CD14-positive monocyte (primary cell): ENCODE measurements around the gene BBS5. TPM values are rescaled to one million over a fixed set of nuclear protein-coding genes. Genes with fewer than 3 reads are reported as not detected.
"Not testable (repeated sequence)": the region's sequence is repeated elsewhere in the genome, so short reads cannot be mapped to it uniquely, and the experiment has no call there.

Experiments
- DNase-seq, 3 donors: peaks; one replicate each; pipeline ENCODE4 v3.0.0-alpha.2; 2011 to 2022
- H2AFZ ChIP-seq: 2 replicates; pipeline ENCODE4 v1.6.0; 2012; ENCODE audit warnings: mild to moderate bottlenecking, low read depth, low read length, inconsistent platforms; ENCODE audit not compliant: insufficient read depth, poor library complexity, severe bottlenecking
- H3K27ac ChIP-seq, 2 donors: 1 replicate in 1 of 2; 2 replicates in 1 of 2; pipeline ENCODE4 v1.5.1; 2012 to 2013; ENCODE audit warnings: low read length in 2 of 2, control low read depth in 1 of 2, inconsistent platforms in 1 of 2, low read depth in 1 of 2, mild to moderate bottlenecking in 1 of 2
- H3K27me3 ChIP-seq, 2 donors: one replicate each; pipeline versions ENCODE4 v1.6.0 to v1.6.1; 2011 to 2013; ENCODE audit warnings: low read length in 2 of 2; ENCODE audit not compliant: control insufficient read depth in 2 of 2, insufficient read depth in 2 of 2
- H3K36me3 ChIP-seq, 2 donors: replicated peaks in 1 of 2; 1 replicate in 1 of 2; 2 replicates in 1 of 2; pipeline versions ENCODE4 v1.5.1 to v1.6.1; 2012 to 2013; ENCODE audit warnings: low read length in 2 of 2, control low read depth in 1 of 2, inconsistent platforms in 1 of 2, mild to moderate bottlenecking in 1 of 2; ENCODE audit not compliant: insufficient read depth in 2 of 2, control insufficient read depth in 1 of 2
- H3K4me1 ChIP-seq, 2 donors: 1 replicate in 1 of 2; 2 replicates in 1 of 2; pipeline versions ENCODE4 v1.5.1 to v1.6.1; 2012 to 2013; ENCODE audit warnings: low read length in 2 of 2, control low read depth in 1 of 2, inconsistent platforms in 1 of 2, mild to moderate bottlenecking in 1 of 2, moderate library complexity in 1 of 2; ENCODE audit not compliant: insufficient read depth in 2 of 2, control insufficient read depth in 1 of 2
- H3K4me2 ChIP-seq: replicated peaks from 2 replicates; pipeline ENCODE3; 2012; ENCODE audit warnings: low read length, moderate library complexity, mild to moderate bottlenecking; ENCODE audit not compliant: poor library complexity, severe bottlenecking; ENCODE audit errors: extremely low read depth
- H3K4me3 ChIP-seq, 3 experiments: fragments of 200-600 bp in 1 of 3; sonication (generic) in 1 of 3; replicated peaks in 1 of 3; 1 replicate in 2 of 3; 2 replicates in 1 of 3; pipeline ENCODE4 v1.5.1; 2011 to 2013; ENCODE audit warnings: low read length in 3 of 3, mild to moderate bottlenecking in 3 of 3, control low read depth in 2 of 3, low read depth in 2 of 3, inconsistent platforms in 1 of 3, moderate library complexity in 1 of 3
- H3K79me2 ChIP-seq: 2 replicates; pipeline ENCODE4 v1.6.0; 2012; ENCODE audit warnings: mild to moderate bottlenecking, control low read depth, inconsistent platforms, low read length, moderate library complexity; ENCODE audit not compliant: insufficient read depth
- H3K9ac ChIP-seq: 2 replicates; pipeline ENCODE4 v1.6.0; 2017; ENCODE audit warnings: low read length, mild to moderate bottlenecking; ENCODE audit not compliant: insufficient read depth, poor library complexity, severe bottlenecking
- H3K9me3 ChIP-seq, 2 donors: replicated peaks in 1 of 2; 1 replicate in 1 of 2; 2 replicates in 1 of 2; pipeline versions ENCODE4 v1.5.1 to v1.6.1; 2012 to 2013; ENCODE audit warnings: low read length in 2 of 2, control low read depth in 1 of 2; ENCODE audit not compliant: control insufficient read depth in 1 of 2, insufficient read depth in 1 of 2
- H4K20me1 ChIP-seq: 2 replicates; pipeline ENCODE4 v1.6.0; 2012; ENCODE audit warnings: mild to moderate bottlenecking, low read length, control low read depth, moderate library complexity; ENCODE audit not compliant: insufficient read depth
- H3K27ac Mint-ChIP-seq, 7 donors: one replicate each; pipeline ENCODE4 v1.8.0; 2020; ENCODE audit warnings: mild to moderate bottlenecking in 7 of 7, mixed read lengths in 7 of 7, moderate library complexity in 6 of 7, inconsistent platforms in 2 of 7
- H3K27me3 Mint-ChIP-seq, 3 donors: one replicate each; pipeline ENCODE4 v1.8.0; 2021 to 2022; ENCODE audit warnings: low read depth in 3 of 3, mild to moderate bottlenecking in 3 of 3, mixed read lengths in 3 of 3, moderate library complexity in 3 of 3, inconsistent platforms in 1 of 3
- H3K36me3 Mint-ChIP-seq, 2 donors: one replicate each; pipeline ENCODE4 v1.8.0; 2020; ENCODE audit warnings: mixed read lengths in 2 of 2, inconsistent platforms in 1 of 2, mild to moderate bottlenecking in 1 of 2
- H3K4me1 Mint-ChIP-seq: one replicate; pipeline ENCODE4 v1.8.0; 2020; ENCODE audit warnings: mild to moderate bottlenecking, mixed read lengths
- H3K4me3 Mint-ChIP-seq, 2 donors: one replicate each; pipeline ENCODE4 v1.8.0; 2020; ENCODE audit warnings: mild to moderate bottlenecking in 2 of 2, mixed read lengths in 2 of 2, moderate library complexity in 1 of 2
- H3K9me3 Mint-ChIP-seq, 7 donors: one replicate each; pipeline ENCODE4 v1.8.0; 2020 to 2022; ENCODE audit warnings: mixed read lengths in 7 of 7, mild to moderate bottlenecking in 6 of 7, moderate library complexity in 6 of 7, inconsistent platforms in 2 of 7
- CTCF ChIP-seq: fragments of 200-600 bp; IDR thresholded peaks from one replicate; pipeline ENCODE4 v1.8.0; 2022; ENCODE audit warnings: antibody characterized with exemption, mild to moderate bottlenecking
- WGBS: methylation state at CpG from one replicate; pipeline ENCODE4 v1.1.5; 2013; ENCODE audit warnings: missing lambda C conversion rate; ENCODE audit not compliant: insufficient coverage; 5-methylcytosine and 5-hydroxymethylcytosine counted together
- intact Hi-C, 2 donors: fragments of 100-400 bp; cut with micrococcal nuclease; formaldehyde crosslinking; loops; one replicate each; pipeline versions ENCODE4 v1.15.0 to v1.15.1; 2023
- polyA plus RNA-seq, 3 donors: library from polyadenylated mRNA; depleted of rRNA in 1 of 3; unstranded in 2 of 3; stranded (reverse) in 1 of 3; fragments of 300-500 nt in 2 of 3; fragments of >200 nt in 1 of 3; fragmentation: Illumina TruSeq in 2 of 3; gene quantifications; 1 replicate in 2 of 3; 2 replicates in 1 of 3; pipeline ENCODE4 v1.2.3, GENCODE V29; 2012 to 2021

BBS5 gene
- polyA plus RNA-seq, 3 donors, result 0.04 to 0.08 TPM; not detected in 1

GRCh38 chr2:169526451-169526850 is 47.2 kb downstream of the BBS5 start:
- DNase-seq, result no peak
- Mint-ChIP-seq H3K36me3 (peaks cover 18 to 24% of the 10 kb centered on the region in 2 donors), H3K27ac (no peak overlapping the region)

GRCh38 chr2:169528271-169528701 is 49.0 kb downstream of the BBS5 start:
- Mint-ChIP-seq H3K27ac (no peak overlapping the region), H3K4me3 (no peak overlapping the region), H3K36me3 (peaks cover 24 to 35% of the 10 kb centered on the region in 2 donors), H3K27me3 (no peaks in the 10 kb centered on the region), H3K4me1 (no peaks in the 10 kb centered on the region), H3K9me3 (no peaks in the 10 kb centered on the region)
- intact Hi-C loops, result loop anchor here (10.0 kb wide), 1 partner anchor 397 kb away; no protein-coding TSS in a partner anchor
- no peak overlapping the region for H3K4me2 ChIP-seq
- no CpG with 5 or more reads among the region's 2 CpGs for WGBS
- no peaks in the 10 kb centered on the region for H4K20me1 ChIP-seq
- peak; percentile 44 to 67 (median 55) for DNase-seq
- H3K36me3 ChIP-seq, result peaks cover 24 to 36% of the 10 kb centered on the region in 2 donors
- H2AFZ ChIP-seq, result no peak overlapping the region
- no peaks in the 10 kb centered on the region for H3K27me3 ChIP-seq
- H3K9ac ChIP-seq, result no peak overlapping the region
- no peaks in the 10 kb centered on the region for H3K79me2 ChIP-seq
- no peaks in the 10 kb centered on the region for H3K9me3 ChIP-seq
- TF ChIP-seq CTCF, result peak; percentile 90
- no peak overlapping the region for H3K27ac ChIP-seq
- H3K4me3 ChIP-seq, result no peak overlapping the region
- H3K4me1 ChIP-seq, result no peaks in the 10 kb centered on the region

More at GRCh38 chr2:169526451-169526850, 47.2 kb downstream of the BBS5 start:
- Histone ChIP-seq H3K27me3 (no peaks in the 10 kb centered on the region), H3K36me3 (peaks cover 16 to 26% of the 10 kb centered on the region in 2 donors), H3K27ac (no peak overlapping the region), H3K4me2 (no peak overlapping the region), H4K20me1 (no peaks in the 10 kb centered on the region), H3K4me3 (no peak overlapping the region), H3K9ac (no peak overlapping the region), H3K79me2 (no peaks in the 10 kb centered on the region), H3K9me3 (no peaks in the 10 kb centered on the region), H2AFZ (no peak overlapping the region), H3K4me1 (no peaks in the 10 kb centered on the region)
- H3K4me1 Mint-ChIP-seq, result no peaks in the 10 kb centered on the region
- intact Hi-C loops, result loop anchor here (10.0 kb wide), 1 partner anchor 398 kb away; no protein-coding TSS in a partner anchor
- no peaks in the 10 kb centered on the region for H3K9me3 Mint-ChIP-seq
- no peak overlapping the region for H3K4me3 Mint-ChIP-seq
- H3K27me3 Mint-ChIP-seq, result no peaks in the 10 kb centered on the region
- no peak for TF ChIP-seq CTCF

GRCh38 chr2:169539460-169539859 is 60.2 kb downstream of the BBS5 start:
- H3K79me2 ChIP-seq, H3K4me2 ChIP-seq, H3K4me1 Mint-ChIP-seq, intact Hi-C loops, H3K27ac Mint-ChIP-seq, H3K9me3 Mint-ChIP-seq, H3K27me3 Mint-ChIP-seq, H3K9me3 ChIP-seq, H3K9ac ChIP-seq, H3K27ac ChIP-seq, H3K4me3 Mint-ChIP-seq, H3K27me3 ChIP-seq, H3K4me1 ChIP-seq, H3K4me3 ChIP-seq, DNase-seq, H4K20me1 ChIP-seq, H2AFZ ChIP-seq: not testable (repeated sequence)
- 100% methylated on average over 1 of the region's 2 CpGs for WGBS
- peaks cover 47 to 72% of the 10 kb centered on the region in 2 donors for H3K36me3 Mint-ChIP-seq
- H3K36me3 ChIP-seq, result peaks cover 48 to 88% of the 10 kb centered on the region in 2 donors
